ENCODE data around the gene UBE2H. TPM values are rescaled to one million over a fixed set of nuclear protein-coding genes. Genes with fewer than 3 reads are reported as not detected.

UBE2H gene
- total and polyA plus RNA-seq, 2 donors (not counting 1 experiment from before 2014, with no cell fraction given), result 23.3 to 54.1 TPM

GRCh38 chr7:129845972-129846327 lies 106.8 kb downstream of the UBE2H start:
- H3K9me3 Mint-ChIP-seq (ENCODE audit: insufficient read depth), result no peaks in the 10 kb centered on the region

More at GRCh38 chr7:129845972-129846327, 106.8 kb downstream of the UBE2H start:
- no peak overlapping the region for H3K27ac Mint-ChIP-seq
- H3K4me3 Mint-ChIP-seq, result no peak overlapping the region
- no CpG with 5 or more reads among the region's 1 CpG for WGBS (ENCODE audit: insufficient coverage)
- intact Hi-C loops (cut with micrococcal nuclease), result loop anchor here (5.0 kb wide), 1 partner anchor 36 kb away; no protein-coding TSS in a partner anchor
- Histone ChIP-seq H3K36me3 (replicated peaks in 1 of 2; ENCODE audit: control extremely low read depth in 1 of 2, control insufficient read depth in 1 of 2, extremely low read depth in 1 of 2, insufficient read depth in 2 of 2, low read length in 1 of 2) (peaks cover 0 to 21% of the 10 kb centered on the region in 2 experiments), H4K20me1 (ENCODE audit: control insufficient read depth, insufficient read depth, low read length, poor library complexity, severe bottlenecking) (peaks cover 31% of the 10 kb centered on the region), H3K4me1 (ENCODE audit: control insufficient read depth in 2 of 2, insufficient read depth in 2 of 2, low read length in 2 of 2) (peaks cover 9 to 13% of the 10 kb centered on the region in 2 donors), H2AFZ (ENCODE audit: insufficient read depth, low read depth, low read length, poor library complexity, severe bottlenecking) (no peak overlapping the region), H3K9me3 (ENCODE audit: control extremely low read depth in 1 of 3, control insufficient read depth in 2 of 3, insufficient read depth in 1 of 3, low read length in 2 of 3) (no peaks in the 10 kb centered on the region), H3K4me3 (ENCODE audit: control extremely low read depth in 1 of 5, extremely low read depth in 1 of 5, insufficient read depth in 1 of 5, low read depth in 2 of 5, low read length in 4 of 5) (no peak overlapping the region), H3K27ac (ENCODE audit: low read length in 2 of 2) (no peak overlapping the region), H3K79me2 (ENCODE audit: control insufficient read depth, insufficient read depth, low read length) (peaks cover 32% of the 10 kb centered on the region), H3K27me3 (replicated peaks in 1 of 4; ENCODE audit: control extremely low read depth in 1 of 4, control insufficient read depth in 3 of 4, insufficient read depth in 4 of 4, low read length in 3 of 4) (no peaks in the 10 kb centered on the region), H3K4me2 (replicated peaks; ENCODE audit: low read depth, low read length, poor library complexity, severe bottlenecking) (no peak overlapping the region), H3K9ac (ENCODE audit: low read length) (no peak overlapping the region)
- no peak for TF ChIP-seq EZH2 (IDR thresholded peaks at IDR 0.05; ENCODE audit: borderline replicate concordance, insufficient read depth, low read depth, low read length, poor library complexity, severe bottlenecking)
- no peak for TF ChIP-seq CTCF (IDR thresholded peaks at IDR 0.05)
- ChIA-PET CTCF (no interaction called here), POLR2A (no interaction called here)
- no peak for ATAC-seq (ENCODE audit: low read depth)
- H3K27me3 Mint-ChIP-seq, result no peaks in the 10 kb centered on the region
- peaks cover 26% of the 10 kb centered on the region for H3K4me1 Mint-ChIP-seq
- DNase-seq, result no peak
